Measurements from ENCODE around the gene SLC7A9. TPM values are rescaled to one million over a fixed set of nuclear protein-coding genes. Genes with fewer than 3 reads are reported as not detected.

SLC7A9 gene
- total and polyA plus RNA-seq, 2 donors (not counting 3 experiments of a cell fraction or from before 2014, with no cell fraction given) = 0.06 TPM; not detected in 1

- dilution Hi-C loops (cut with MboI; ENCODE audit: extremely low pct_ligation_motif_present, low sequenced_read_pairs) (no loop called here), intact Hi-C loops (cut with micrococcal nuclease) (no loop called here)
- Histone ChIP-seq H3K4me2 (ENCODE audit: insufficient read depth, low read length) (no peak overlapping the region), H3K79me2 (ENCODE audit: control insufficient read depth, insufficient read depth, low read length) (no peaks in the 10 kb centered on the region), H2AFZ (ENCODE audit: low read depth, low read length) (no peak overlapping the region), H3K4me1 (ENCODE audit: control insufficient read depth, extremely low read depth, insufficient read depth, low read length) (no peaks in the 10 kb centered on the region), H3K9ac (replicated peaks; ENCODE audit: extremely low read depth, insufficient read depth, low read length) (no peak overlapping the region), H3K4me3 (replicated peaks in 1 of 3; ENCODE audit: insufficient read depth in 1 of 3, low read depth in 1 of 3, low read length in 3 of 3) (no peak overlapping the region), H3K27ac (ENCODE audit: insufficient read depth, low read depth, low read length) (no peak overlapping the region), H3K9me3 (replicated peaks; ENCODE audit: control insufficient read depth, insufficient read depth, low read length) (no peaks in the 10 kb centered on the region), H3K27me3 (ENCODE audit: control insufficient read depth in 2 of 2, insufficient read depth in 2 of 2, low read length in 2 of 2) (no peaks in the 10 kb centered on the region), H3K36me3 (ENCODE audit: control insufficient read depth in 2 of 2, extremely low read depth in 1 of 2, insufficient read depth in 2 of 2, low read length in 2 of 2) (no peaks in the 10 kb centered on the region), H4K20me1 (replicated peaks; ENCODE audit: control insufficient read depth, extremely low read depth, insufficient read depth, low read length) (no peaks in the 10 kb centered on the region), H3K9me1 (replicated peaks; ENCODE audit: control insufficient read depth, extremely low read depth, insufficient read depth, low read length) (no peaks in the 10 kb centered on the region)
- ChIA-PET POLR2A (no interaction called here), CTCF (no interaction called here)
- no peak for TF ChIP-seq POLR2AphosphoS5 (IDR thresholded peaks at IDR 0.05; ENCODE audit: insufficient read depth, low read depth, low read length)
- no peak for TF ChIP-seq MAX (IDR thresholded peaks at IDR 0.05; ENCODE audit: insufficient read depth, insufficient read length)
- TF ChIP-seq JUN (IDR thresholded peaks at IDR 0.05; ENCODE audit: borderline replicate concordance, insufficient read depth, insufficient read length, low read depth) = no peak
- TF ChIP-seq CTCF (IDR thresholded peaks at IDR 0.05; ENCODE audit: extremely low read depth in 1 of 2, insufficient read depth in 1 of 2, low read depth in 1 of 2, low read length in 2 of 2) = no peak
- TF ChIP-seq MYC (IDR thresholded peaks at IDR 0.05; ENCODE audit: low read depth, low read length) = no peak
- BruUV-seq (replicated peaks) = no TSS peak
- DNase-seq (ENCODE audit: low read depth, low spot score) (no peak), FAIRE-seq (no peak)
Observed at GRCh38 chr19:32858559-32858958, 11.0 kb downstream of the SLC7A9 start.

- H2AFZ ChIP-seq (ENCODE audit: low read depth, low read length) = no peak overlapping the region
- H3K4me3 ChIP-seq (replicated peaks in 1 of 3; ENCODE audit: insufficient read depth in 1 of 3, low read depth in 1 of 3, low read length in 3 of 3) = no peak overlapping the region
- H4K20me1 ChIP-seq (replicated peaks; ENCODE audit: control insufficient read depth, extremely low read depth, insufficient read depth, low read length) = no peaks in the 10 kb centered on the region
- no peaks in the 10 kb centered on the region for H3K27me3 ChIP-seq (ENCODE audit: control insufficient read depth in 2 of 2, insufficient read depth in 2 of 2, low read length in 2 of 2)
- CTCF ChIA-PET = no interaction called here
- H3K4me1 ChIP-seq (ENCODE audit: control insufficient read depth, extremely low read depth, insufficient read depth, low read length) = no peaks in the 10 kb centered on the region
- H3K79me2 ChIP-seq (ENCODE audit: control insufficient read depth, insufficient read depth, low read length) = no peaks in the 10 kb centered on the region
- no peak overlapping the region for H3K4me2 ChIP-seq (ENCODE audit: insufficient read depth, low read length)
- POLR2A ChIA-PET = no interaction called here
- H3K9ac ChIP-seq (replicated peaks; ENCODE audit: extremely low read depth, insufficient read depth, low read length) = no peak overlapping the region
- dilution Hi-C loops (cut with MboI; ENCODE audit: extremely low pct_ligation_motif_present, low sequenced_read_pairs) (no loop called here), intact Hi-C loops (cut with micrococcal nuclease) (no loop called here)
- TF ChIP-seq GATA2 (IDR thresholded peaks at IDR 0.05; ENCODE audit: insufficient read depth, insufficient read length, low read depth, low read length) (no peak), CTCF (IDR thresholded peaks at IDR 0.05; ENCODE audit: extremely low read depth in 1 of 2, insufficient read depth in 1 of 2, low read depth in 1 of 2, low read length in 2 of 2) (no peak), JUN (IDR thresholded peaks at IDR 0.05; ENCODE audit: borderline replicate concordance, insufficient read depth, insufficient read length, low read depth) (no peak), EZH2 (IDR thresholded peaks at IDR 0.05; ENCODE audit: borderline replicate concordance, low read depth, low read length, severe bottlenecking) (no peak), POLR2A (IDR thresholded peaks at IDR 0.05; ENCODE audit: low read depth, low read length) (no peak), MYC (IDR thresholded peaks at IDR 0.05; ENCODE audit: low read depth, low read length) (no peak), POLR2AphosphoS5 (IDR thresholded peaks at IDR 0.05; ENCODE audit: insufficient read depth, low read depth, low read length) (no peak), MAX (IDR thresholded peaks at IDR 0.05; ENCODE audit: insufficient read depth, insufficient read length) (no peak), FOS (IDR thresholded peaks at IDR 0.05; ENCODE audit: borderline replicate concordance, insufficient read depth, low read length) (no peak)
- no peaks in the 10 kb centered on the region for H3K9me3 ChIP-seq (replicated peaks; ENCODE audit: control insufficient read depth, insufficient read depth, low read length)
- no peaks in the 10 kb centered on the region for H3K9me1 ChIP-seq (replicated peaks; ENCODE audit: control insufficient read depth, extremely low read depth, insufficient read depth, low read length)
- no peak overlapping the region for H3K27ac ChIP-seq (ENCODE audit: insufficient read depth, low read depth, low read length)
- H3K36me3 ChIP-seq (ENCODE audit: control insufficient read depth in 2 of 2, extremely low read depth in 1 of 2, insufficient read depth in 2 of 2, low read length in 2 of 2) = no peaks in the 10 kb centered on the region
- BruUV-seq (replicated peaks) = no TSS peak
- FAIRE-seq (no peak), DNase-seq (ENCODE audit: low read depth, low spot score) (no peak)
Observed at GRCh38 chr19:32858155-32858554, 11.4 kb downstream of the SLC7A9 start.
